ENCODE results near the gene GALNT14.

DNA sequence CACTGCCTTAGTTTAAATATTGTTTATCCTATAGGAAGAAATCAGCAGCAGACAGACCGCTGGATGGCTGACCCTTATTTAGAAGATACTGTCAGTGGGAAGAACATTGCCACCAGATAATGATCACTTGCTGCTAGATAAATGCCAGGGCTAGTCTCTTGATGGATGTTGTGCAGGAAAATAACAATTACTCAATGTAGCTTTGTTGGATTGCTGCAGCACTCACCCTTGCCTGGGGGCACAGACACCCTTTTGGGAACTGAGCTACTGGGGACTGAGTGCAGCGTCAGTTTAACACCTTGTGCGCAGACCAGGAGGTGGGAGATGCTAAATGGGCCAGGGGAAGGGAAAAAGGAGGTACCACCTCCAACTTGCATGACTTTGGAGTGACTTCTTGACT lies 266.8 kb downstream of the GALNT14 start:
- no peak for TF ChIP-seq CTCF (IDR thresholded peaks at IDR 0.05)
- TF ChIP-seq POLR2A (IDR thresholded peaks at IDR 0.05), result no peak

Data from suprapubic skin (tissue), 3 donors.